HFFc6 (cell line): Measurements from ENCODE around the gene POLR2H. TPM values are rescaled to one million over a fixed set of nuclear protein-coding genes. Genes with fewer than 3 reads are reported as not detected.

Source experiments
- DNase-seq: peaks from one replicate; pipeline ENCODE4 v3.0.0-alpha.2; 2018
- H3K27ac Mint-ChIP-seq: 2 replicates; pipeline ENCODE4 v1.8.0; 2020; ENCODE audit warnings: mild to moderate bottlenecking, mixed read lengths
- H3K27me3 Mint-ChIP-seq: 2 replicates; pipeline ENCODE4 v1.8.0; 2021; ENCODE audit warnings: mild to moderate bottlenecking, moderate library complexity, mixed read lengths; ENCODE audit not compliant: insufficient read depth
- H3K36me3 Mint-ChIP-seq: 2 replicates; pipeline ENCODE4 v1.8.0; 2021; ENCODE audit warnings: low read depth, mixed read lengths
- H3K4me1 Mint-ChIP-seq: 2 replicates; pipeline ENCODE4 v1.8.0; 2020; ENCODE audit warnings: low read depth, mixed read lengths
- H3K4me3 Mint-ChIP-seq: 2 replicates; pipeline ENCODE4 v1.8.0; 2020; ENCODE audit warnings: mild to moderate bottlenecking, moderate library complexity, mixed read lengths
- H3K9me3 Mint-ChIP-seq: 2 replicates; pipeline ENCODE4 v1.8.0; 2020; ENCODE audit warnings: mild to moderate bottlenecking, mixed read lengths
- total RNA-seq, 6 experiments: library from RNA; stranded (reverse); fragmentation: NEBNext Ultra II Directional; extraction: Animal tissue kit (Norgen Biotek cat#: 25700); gene quantifications; 2 replicates in 1 of 6; 3 replicates in 5 of 6; pipeline ENCODE4 v1.2.3, GENCODE V29; 2021
- TF ChIP-seq, protein P1 (sequence below): fragments of 200-600 bp; sonication (generic); IDR thresholded peaks from 2 replicates; pipeline ENCODE4 v1.5.0; 2021; ENCODE audit warnings: antibody characterized with exemption, mild to moderate bottlenecking

POLR2H gene
- total RNA-seq, 6 experiments from 2014 or later: 45.4 to 68.6 (median 50.1) TPM

DNA sequence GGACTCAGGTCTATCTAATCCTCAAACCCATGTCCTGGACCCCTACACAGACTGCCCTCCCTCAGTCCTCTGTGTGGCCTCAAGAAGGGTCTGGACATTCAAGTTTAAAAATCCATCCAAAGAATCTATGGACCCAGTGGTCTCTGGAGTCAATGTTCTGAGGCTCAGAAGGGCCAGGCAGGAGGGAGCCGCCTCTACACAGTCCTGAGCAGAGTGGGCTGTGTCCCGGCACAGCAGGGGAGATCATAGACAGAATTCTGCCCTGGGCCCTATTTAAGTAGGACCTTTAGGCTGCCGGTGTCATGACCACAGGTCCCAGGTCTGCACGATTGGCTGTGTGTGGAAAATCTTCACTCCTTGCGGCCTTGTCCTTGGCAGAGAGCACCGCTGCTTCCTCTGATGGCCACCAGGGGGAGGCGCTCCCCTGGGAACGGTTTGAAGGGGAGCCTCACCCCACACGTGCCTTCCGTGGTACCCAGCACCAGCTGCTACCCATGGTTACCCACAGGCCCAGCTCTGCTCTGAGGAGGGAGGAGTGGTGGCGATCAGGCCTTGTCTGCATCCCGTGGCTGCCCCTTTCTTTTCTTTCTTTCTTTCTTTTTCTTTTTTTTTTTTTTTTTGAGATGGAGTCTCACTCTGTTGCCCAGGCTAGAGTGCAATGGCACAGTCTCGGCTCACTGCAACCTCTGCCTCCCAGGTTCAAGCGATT, 56.3 kb downstream of the POLR2H start:
- Mint-ChIP-seq H3K9me3 (peaks cover 3% of the 10 kb centered on the region), H3K27me3 (peaks cover 11% of the 10 kb centered on the region), H3K4me1 (no peaks in the 10 kb centered on the region), H3K36me3 (no peaks in the 10 kb centered on the region), H3K4me3 (no peak overlapping the region), H3K27ac (no peak overlapping the region)
- DNase-seq: peak; percentile 32
- TF ChIP-seq, protein P1, sequence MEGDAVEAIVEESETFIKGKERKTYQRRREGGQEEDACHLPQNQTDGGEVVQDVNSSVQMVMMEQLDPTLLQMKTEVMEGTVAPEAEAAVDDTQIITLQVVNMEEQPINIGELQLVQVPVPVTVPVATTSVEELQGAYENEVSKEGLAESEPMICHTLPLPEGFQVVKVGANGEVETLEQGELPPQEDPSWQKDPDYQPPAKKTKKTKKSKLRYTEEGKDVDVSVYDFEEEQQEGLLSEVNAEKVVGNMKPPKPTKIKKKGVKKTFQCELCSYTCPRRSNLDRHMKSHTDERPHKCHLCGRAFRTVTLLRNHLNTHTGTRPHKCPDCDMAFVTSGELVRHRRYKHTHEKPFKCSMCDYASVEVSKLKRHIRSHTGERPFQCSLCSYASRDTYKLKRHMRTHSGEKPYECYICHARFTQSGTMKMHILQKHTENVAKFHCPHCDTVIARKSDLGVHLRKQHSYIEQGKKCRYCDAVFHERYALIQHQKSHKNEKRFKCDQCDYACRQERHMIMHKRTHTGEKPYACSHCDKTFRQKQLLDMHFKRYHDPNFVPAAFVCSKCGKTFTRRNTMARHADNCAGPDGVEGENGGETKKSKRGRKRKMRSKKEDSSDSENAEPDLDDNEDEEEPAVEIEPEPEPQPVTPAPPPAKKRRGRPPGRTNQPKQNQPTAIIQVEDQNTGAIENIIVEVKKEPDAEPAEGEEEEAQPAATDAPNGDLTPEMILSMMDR: peak; percentile 97

Other genes with a start within 250 kb of the POLR2H start
- gene EIF2B5, start 226.4 kb upstream of the POLR2H start, total RNA-seq: 10 to 100 TPM; 27.5 to 33.1 (median 31.4) TPM
- 10 to 100 TPM; 59.2 to 73.5 (median 64.9) TPM for gene DVL3, start 206.3 kb upstream of the POLR2H start, total RNA-seq
- gene AP2M1, start 186.9 kb upstream of the POLR2H start, total RNA-seq: 100 to 1,000 TPM; 796 to 849 (median 832) TPM
- 10 to 100 TPM; 53.3 to 70.9 (median 63.4) TPM for gene ABCF3, start 175.5 kb upstream of the POLR2H start, total RNA-seq
- not detected for gene VWA5B2, start 132.1 kb upstream of the POLR2H start, total RNA-seq
- gene ALG3, start 112.7 kb upstream of the POLR2H start, total RNA-seq: 10 to 100 TPM; 60.0 to 75.3 (median 69.5) TPM
- 1 to 10 TPM; 3.3 to 4.8 (median 3.7) TPM for gene EEF1AKMT4, start 112.0 kb upstream of the POLR2H start, total RNA-seq
- 1 to 10 TPM; 2.7 to 6.0 (median 3.4) TPM for gene CAMK2N2, start 100.2 kb upstream of the POLR2H start, total RNA-seq
- not detected for gene ECE2, start 85.7 kb upstream of the POLR2H start, total RNA-seq
- 100 to 1,000 TPM; 620 to 777 (median 730) TPM for gene PSMD2, start 62.5 kb upstream of the POLR2H start, total RNA-seq
- 100 to 1,000 TPM; 522 to 605 (median 559) TPM for gene EIF4G1, start 47.1 kb upstream of the POLR2H start, total RNA-seq
- 10 to 100 TPM; 11.2 to 13.6 (median 11.9) TPM for gene FAM131A, start 24.1 kb upstream of the POLR2H start, total RNA-seq
- 1 to 10 TPM; 3.4 to 5.1 (median 4.2) TPM for gene CLCN2, start 105 bp upstream of the POLR2H start, total RNA-seq
- gene THPO, start 16.5 kb downstream of the POLR2H start, total RNA-seq: not detected
- under 1 TPM in 4 of 6 experiments, not detected in 2; 0.09 to 0.31 (median 0.19) TPM for gene CHRD, start 18.3 kb downstream of the POLR2H start, total RNA-seq
- 1 to 10 TPM; 3.0 to 6.6 (median 3.6) TPM for gene EPHB3, start 200.1 kb downstream of the POLR2H start, total RNA-seq